ENCODE data around the gene CD247.

The CD247 gene

DNA sequence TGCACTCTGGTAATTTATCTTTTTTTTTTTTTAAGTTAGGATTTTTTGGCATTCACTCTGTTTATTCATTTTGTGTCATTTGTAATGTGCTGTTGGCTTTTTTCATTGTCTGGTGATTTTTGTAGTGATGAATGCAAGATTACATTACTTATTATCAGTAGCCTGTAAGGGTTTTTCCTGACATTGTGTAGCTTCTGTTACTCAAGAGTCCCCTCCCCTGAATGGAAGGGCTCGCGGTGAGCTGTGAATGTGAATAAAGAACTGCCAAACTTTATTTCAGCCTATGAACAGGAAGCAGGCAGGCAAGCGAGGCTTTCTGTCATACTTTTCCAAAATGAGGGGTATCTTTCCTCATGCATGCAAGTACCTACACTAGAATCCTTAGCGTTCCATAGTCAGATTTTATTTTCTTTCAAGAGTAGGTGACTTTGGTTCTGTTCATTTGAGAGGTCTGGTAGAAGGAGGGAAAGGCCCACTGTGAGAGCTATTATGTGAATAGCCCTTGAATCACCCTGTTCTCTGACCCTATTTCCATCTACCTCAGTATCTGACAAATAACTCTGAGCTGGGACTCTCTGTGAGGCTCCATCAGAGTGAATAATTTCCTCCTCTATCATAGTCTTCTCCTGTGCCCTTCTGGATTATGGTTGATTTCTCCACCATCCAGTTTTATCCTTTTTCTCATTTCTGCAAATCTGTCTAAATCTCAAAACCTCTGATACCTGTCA lies 114.0 kb downstream of the CD247 start:
- TF ChIP-seq, protein P1, sequence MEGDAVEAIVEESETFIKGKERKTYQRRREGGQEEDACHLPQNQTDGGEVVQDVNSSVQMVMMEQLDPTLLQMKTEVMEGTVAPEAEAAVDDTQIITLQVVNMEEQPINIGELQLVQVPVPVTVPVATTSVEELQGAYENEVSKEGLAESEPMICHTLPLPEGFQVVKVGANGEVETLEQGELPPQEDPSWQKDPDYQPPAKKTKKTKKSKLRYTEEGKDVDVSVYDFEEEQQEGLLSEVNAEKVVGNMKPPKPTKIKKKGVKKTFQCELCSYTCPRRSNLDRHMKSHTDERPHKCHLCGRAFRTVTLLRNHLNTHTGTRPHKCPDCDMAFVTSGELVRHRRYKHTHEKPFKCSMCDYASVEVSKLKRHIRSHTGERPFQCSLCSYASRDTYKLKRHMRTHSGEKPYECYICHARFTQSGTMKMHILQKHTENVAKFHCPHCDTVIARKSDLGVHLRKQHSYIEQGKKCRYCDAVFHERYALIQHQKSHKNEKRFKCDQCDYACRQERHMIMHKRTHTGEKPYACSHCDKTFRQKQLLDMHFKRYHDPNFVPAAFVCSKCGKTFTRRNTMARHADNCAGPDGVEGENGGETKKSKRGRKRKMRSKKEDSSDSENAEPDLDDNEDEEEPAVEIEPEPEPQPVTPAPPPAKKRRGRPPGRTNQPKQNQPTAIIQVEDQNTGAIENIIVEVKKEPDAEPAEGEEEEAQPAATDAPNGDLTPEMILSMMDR (IDR thresholded peaks at IDR 0.05; ENCODE audit: borderline replicate concordance, control extremely low read depth, extremely low read depth, insufficient read depth, missing control alignments) = no peak

DNA sequence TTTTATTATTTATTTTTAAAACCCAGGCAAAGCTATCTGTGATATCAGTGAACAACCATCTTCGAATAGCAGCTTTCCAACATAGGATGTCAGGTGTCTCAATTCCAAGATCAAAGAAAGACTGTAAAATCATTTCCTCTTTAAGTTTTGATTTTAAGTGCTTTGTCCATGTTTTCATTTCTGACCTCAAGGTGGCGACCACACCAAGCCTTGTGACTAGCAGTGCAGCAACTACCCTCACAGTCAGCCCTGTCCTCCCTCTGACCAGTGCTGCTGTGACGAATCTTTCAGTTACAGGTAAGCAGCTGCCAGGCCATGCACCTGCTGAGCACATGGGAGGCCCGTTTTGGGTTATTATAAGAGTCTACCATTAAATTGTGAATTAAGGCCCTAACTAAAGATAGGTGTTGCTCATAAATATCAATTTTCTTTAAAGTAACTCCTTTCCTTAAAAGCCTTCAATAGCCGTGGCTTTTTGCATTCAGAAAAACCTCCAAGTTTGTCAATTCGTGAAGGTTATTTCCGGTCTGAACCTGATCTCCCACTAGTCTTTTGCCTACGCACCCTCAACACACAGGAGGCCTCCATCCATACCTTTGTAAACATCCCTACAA lies 117.0 kb downstream of the CD247 start:
- peak; percentile 39 for DNase-seq (ENCODE audit: low spot score)
- in situ Hi-C loops (cut with MboI; ENCODE audit: low sequenced_read_pairs, unreplicated experiment) = no loop called here
- TF ChIP-seq, protein P1 (IDR thresholded peaks at IDR 0.05; ENCODE audit: borderline replicate concordance, control extremely low read depth, extremely low read depth, insufficient read depth, missing control alignments) = peak; percentile 53

More for the DNA sequence above, 114.0 kb downstream of the CD247 start:
- no peak for DNase-seq (ENCODE audit: low spot score)
- in situ Hi-C loops (cut with MboI; ENCODE audit: low sequenced_read_pairs, unreplicated experiment) = no loop called here

DNA sequence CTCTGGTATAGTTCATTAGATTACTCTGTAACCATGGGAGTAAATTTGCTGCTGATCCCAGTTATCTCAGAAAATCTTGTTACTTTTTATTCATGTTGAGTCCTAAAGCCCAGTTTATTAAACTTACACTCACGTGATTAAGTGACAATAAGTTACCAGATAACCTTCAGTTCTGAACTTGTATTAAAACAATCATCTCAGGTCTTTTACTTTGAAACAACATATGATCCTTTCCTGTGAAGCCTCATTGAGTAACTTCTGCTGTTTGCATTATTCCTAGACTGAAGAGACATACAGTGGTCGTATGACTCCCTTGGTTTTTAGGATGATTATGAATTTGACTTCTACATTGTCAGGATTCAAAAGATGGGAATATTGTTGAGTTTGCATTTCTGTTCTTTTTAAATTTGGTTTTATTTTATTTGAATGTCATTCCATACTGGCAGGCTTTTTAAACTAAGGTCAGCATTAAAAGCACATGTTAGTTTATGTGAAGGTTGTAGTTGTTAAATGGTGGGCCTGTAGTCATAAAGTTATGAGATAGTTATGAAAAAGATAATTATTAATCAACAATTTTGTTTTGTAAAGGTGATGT lies 117.9 kb downstream of the CD247 start:
- in situ Hi-C loops (cut with MboI; ENCODE audit: low sequenced_read_pairs, unreplicated experiment) = no loop called here
- TF ChIP-seq, protein P1 (IDR thresholded peaks at IDR 0.05; ENCODE audit: borderline replicate concordance, control extremely low read depth, extremely low read depth, insufficient read depth, missing control alignments) = no peak
- no peak for DNase-seq (ENCODE audit: low spot score)

DNA sequence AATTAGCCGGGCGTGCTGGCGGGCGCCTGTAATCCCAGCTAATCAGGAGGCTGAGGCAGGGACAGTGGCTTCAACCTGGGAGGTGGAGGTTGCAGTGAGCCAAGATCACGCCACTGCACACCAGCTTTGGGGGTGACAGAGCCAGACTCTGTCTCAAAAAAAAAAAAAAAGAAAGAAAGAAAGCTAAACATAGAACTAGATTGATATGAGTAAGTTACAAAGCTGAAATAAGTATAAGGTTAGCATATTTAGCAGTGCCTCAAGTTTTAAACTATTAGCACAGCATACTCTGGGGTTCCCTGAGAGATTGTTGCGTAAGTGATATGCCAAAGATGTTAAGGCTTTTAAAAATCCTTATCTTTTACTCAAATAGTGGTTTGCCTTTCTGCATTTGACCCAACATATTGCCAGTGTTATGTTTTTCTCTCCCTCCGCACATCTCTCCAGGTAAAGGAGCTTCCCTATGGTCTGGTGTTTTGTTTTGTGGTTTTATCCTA lies 126.1 kb downstream of the CD247 start:
- in situ Hi-C loops (cut with MboI; ENCODE audit: low sequenced_read_pairs, unreplicated experiment) = no loop called here
- DNase-seq (ENCODE audit: low spot score) = no peak
- TF ChIP-seq, protein P1 (IDR thresholded peaks at IDR 0.05; ENCODE audit: borderline replicate concordance, control extremely low read depth, extremely low read depth, insufficient read depth, missing control alignments) = no peak

DNA sequence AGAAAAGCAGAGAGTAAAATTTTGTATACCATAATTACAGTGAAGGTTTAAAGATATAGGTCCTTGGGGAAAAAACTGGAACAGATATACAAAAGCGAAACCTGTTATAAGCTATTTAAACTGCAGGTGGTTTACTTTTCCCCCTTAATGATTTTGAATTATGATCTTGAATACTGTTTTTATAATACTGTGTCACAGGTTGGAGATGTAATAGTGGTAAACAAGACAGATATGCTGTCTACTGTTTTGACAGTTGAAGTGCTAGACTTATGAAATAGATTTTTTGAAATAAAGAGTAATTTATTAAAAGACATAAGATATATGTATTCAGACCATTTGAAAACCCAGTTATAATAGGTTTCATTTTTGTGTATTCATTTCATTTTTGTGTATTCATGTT lies 129.4 kb downstream of the CD247 start:
- in situ Hi-C loops (cut with MboI; ENCODE audit: low sequenced_read_pairs, unreplicated experiment) = no loop called here
- TF ChIP-seq, protein P1 (IDR thresholded peaks at IDR 0.05; ENCODE audit: borderline replicate concordance, control extremely low read depth, extremely low read depth, insufficient read depth, missing control alignments) = no peak
- no peak for DNase-seq (ENCODE audit: low spot score)

DNA sequence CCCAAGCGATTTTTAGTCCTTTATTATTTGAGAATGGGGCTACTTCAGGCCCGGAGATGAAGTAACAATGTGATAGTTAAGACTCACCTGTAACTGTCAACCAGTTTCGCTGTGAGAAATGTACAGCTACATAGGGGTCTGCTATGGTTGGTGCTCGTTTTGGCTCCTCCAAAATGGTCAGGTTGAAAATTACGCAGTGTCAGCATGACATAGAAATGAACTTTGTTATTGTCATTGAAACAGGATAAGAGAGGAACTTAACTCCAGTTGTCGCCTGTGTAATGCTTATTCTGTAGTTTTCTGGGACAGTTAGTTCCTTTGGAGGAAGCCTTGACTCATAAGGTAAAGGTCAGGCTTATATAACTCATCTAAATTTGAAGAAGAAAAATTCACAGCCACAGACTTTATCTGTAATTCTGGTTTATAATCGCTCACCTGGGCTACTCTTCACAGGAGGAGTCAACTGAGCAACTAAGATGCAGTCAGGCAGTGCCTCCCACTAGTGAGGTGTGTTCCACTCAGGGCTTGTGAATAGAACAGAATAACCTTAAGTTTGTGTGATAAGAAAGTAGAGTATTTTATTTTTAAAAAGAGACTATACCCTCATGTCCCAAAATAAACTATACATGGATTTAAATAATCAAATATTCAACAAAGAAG lies 130.9 kb downstream of the CD247 start:
- DNase-seq (ENCODE audit: low spot score) = no peak
- in situ Hi-C loops (cut with MboI; ENCODE audit: low sequenced_read_pairs, unreplicated experiment) = no loop called here
- TF ChIP-seq, protein P1 (IDR thresholded peaks at IDR 0.05; ENCODE audit: borderline replicate concordance, control extremely low read depth, extremely low read depth, insufficient read depth, missing control alignments) = no peak
